ENCODE measurements around the gene ATP8B1. TPM values are rescaled to one million over a fixed set of nuclear protein-coding genes. Genes with fewer than 3 reads are reported as not detected.
A peak's percentile ranks its signal among the peaks of the same experiment; 100 is the strongest.

Gene ATP8B1
- total RNA-seq, 1 experiment from 2014 or later: 1.4 TPM

DNA sequence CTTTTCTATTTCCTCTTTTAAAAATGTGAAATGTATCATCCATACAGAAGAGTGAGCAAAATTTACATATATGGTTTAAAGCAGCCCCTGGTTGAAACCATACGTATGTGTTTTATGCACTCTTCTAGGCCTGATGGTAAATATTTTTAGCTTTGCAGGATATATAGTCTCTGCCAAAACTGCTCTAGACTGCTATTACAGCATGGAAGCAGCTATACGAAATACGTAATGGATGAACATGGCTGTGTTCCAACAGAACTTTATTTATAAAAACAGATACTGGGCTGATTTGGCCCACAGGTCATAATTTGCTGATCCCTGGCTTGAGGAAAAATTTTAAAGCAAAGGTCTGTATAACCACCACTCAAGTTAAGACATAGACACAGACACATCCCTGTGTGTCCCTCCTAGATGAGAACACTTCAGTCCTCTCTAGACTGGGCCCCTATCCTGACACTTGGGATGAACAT is 42.5 kb upstream of the ATP8B1 start:
- H3K36me3 Mint-ChIP-seq (ENCODE audit: insufficient read depth, unreplicated experiment): no peaks in the 10 kb centered on the region
- no peaks in the 10 kb centered on the region for H3K9me3 Mint-ChIP-seq (ENCODE audit: unreplicated experiment)
- intact Hi-C loops (cut with micrococcal nuclease): loop anchor here (10.0 kb wide), 1 partner anchor 131 kb away; no protein-coding TSS in a partner anchor
- BruUV-seq (replicated peaks): no TSS peak
- TF ChIP-seq, protein P1, sequence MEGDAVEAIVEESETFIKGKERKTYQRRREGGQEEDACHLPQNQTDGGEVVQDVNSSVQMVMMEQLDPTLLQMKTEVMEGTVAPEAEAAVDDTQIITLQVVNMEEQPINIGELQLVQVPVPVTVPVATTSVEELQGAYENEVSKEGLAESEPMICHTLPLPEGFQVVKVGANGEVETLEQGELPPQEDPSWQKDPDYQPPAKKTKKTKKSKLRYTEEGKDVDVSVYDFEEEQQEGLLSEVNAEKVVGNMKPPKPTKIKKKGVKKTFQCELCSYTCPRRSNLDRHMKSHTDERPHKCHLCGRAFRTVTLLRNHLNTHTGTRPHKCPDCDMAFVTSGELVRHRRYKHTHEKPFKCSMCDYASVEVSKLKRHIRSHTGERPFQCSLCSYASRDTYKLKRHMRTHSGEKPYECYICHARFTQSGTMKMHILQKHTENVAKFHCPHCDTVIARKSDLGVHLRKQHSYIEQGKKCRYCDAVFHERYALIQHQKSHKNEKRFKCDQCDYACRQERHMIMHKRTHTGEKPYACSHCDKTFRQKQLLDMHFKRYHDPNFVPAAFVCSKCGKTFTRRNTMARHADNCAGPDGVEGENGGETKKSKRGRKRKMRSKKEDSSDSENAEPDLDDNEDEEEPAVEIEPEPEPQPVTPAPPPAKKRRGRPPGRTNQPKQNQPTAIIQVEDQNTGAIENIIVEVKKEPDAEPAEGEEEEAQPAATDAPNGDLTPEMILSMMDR (IDR thresholded peaks at IDR 0.05; ENCODE audit: unreplicated experiment): no peak
- no peak overlapping the region for H3K27ac Mint-ChIP-seq (ENCODE audit: low read depth, unreplicated experiment)
- H3K27me3 Mint-ChIP-seq (ENCODE audit: insufficient read depth, unreplicated experiment): no peaks in the 10 kb centered on the region
- CTCF ChIA-PET: interaction anchor here (0.9 kb wide), 1 partner anchor 36 kb away, joined by 3 read pairs; no protein-coding TSS in a partner anchor
- POLR2A ChIA-PET: interaction anchor here (0.5 to 1.4 kb wide), 4 partner anchors 12 to 251 kb away, joined by 3 to 4 read pairs (median 4); partner anchors contain the start of gene NARS1
- DNase-seq (ENCODE audit: unreplicated experiment): no peak
- H3K4me3 Mint-ChIP-seq (ENCODE audit: unreplicated experiment): no peak overlapping the region
- peaks cover 8% of the 10 kb centered on the region for H3K4me1 Mint-ChIP-seq (ENCODE audit: insufficient read depth, unreplicated experiment)

DNA sequence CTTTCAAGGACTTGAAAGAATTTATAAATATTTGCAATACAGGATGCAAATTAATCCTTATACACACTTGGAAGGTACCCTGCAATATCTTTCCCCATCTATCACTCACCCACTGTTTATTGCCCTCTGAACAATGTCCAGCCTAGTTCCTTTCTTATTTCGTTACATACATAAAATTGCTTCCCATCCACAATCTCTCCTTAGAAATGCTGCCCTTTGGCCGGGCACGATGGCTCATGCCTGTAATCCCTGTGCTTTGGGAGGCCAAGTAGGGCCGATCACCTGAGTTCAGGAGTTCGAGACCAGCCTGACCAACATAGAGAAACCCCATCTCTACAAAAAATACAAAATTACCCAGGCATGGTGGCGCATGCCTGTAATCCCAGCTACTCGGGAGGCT is 41.2 kb upstream of the ATP8B1 start:
- TF ChIP-seq, protein P1 (IDR thresholded peaks at IDR 0.05; ENCODE audit: unreplicated experiment): no peak
- Mint-ChIP-seq H3K9me3 (ENCODE audit: unreplicated experiment) (no peaks in the 10 kb centered on the region), H3K4me1 (ENCODE audit: insufficient read depth, unreplicated experiment) (peaks cover 13% of the 10 kb centered on the region), H3K36me3 (ENCODE audit: insufficient read depth, unreplicated experiment) (no peaks in the 10 kb centered on the region), H3K27me3 (ENCODE audit: insufficient read depth, unreplicated experiment) (no peaks in the 10 kb centered on the region), H3K4me3 (ENCODE audit: unreplicated experiment) (no peak overlapping the region), H3K27ac (ENCODE audit: low read depth, unreplicated experiment) (peak overlapping the region; percentile 33)
- BruUV-seq (replicated peaks): no TSS peak
- no peak for DNase-seq (ENCODE audit: unreplicated experiment)
- ChIA-PET CTCF (interaction anchor here (0.6 to 0.9 kb wide), 3 partner anchors 14 to 151 kb away, joined by 3 to 4 read pairs (median 4); no protein-coding TSS in a partner anchor), POLR2A (no interaction called here)
- intact Hi-C loops (cut with micrococcal nuclease): loop anchor here (10.0 kb wide), 1 partner anchor 130 kb away; no protein-coding TSS in a partner anchor

DNA sequence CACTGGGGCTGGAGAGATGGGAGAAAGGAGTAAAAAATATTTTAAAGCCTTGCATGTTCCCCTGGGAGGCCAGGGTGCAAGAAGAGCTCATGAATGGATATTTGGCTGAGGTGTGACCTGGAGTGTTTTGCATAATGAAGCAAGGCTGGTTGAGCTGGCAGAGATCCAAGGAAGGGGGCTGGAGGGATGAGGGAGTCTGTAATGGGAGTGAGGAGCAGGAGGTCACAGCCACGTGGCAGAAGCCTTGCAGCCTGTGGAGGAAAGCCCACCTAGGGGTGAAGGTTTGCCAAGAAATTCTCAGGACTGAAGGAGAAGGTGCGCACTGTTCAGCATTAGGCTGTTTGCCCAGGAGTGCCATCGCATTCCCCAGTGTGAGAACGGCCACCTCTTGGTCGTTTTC is 40.3 kb upstream of the ATP8B1 start:
- Mint-ChIP-seq H3K27ac (ENCODE audit: low read depth, unreplicated experiment) (no peak overlapping the region), H3K27me3 (ENCODE audit: insufficient read depth, unreplicated experiment) (no peaks in the 10 kb centered on the region), H3K36me3 (ENCODE audit: insufficient read depth, unreplicated experiment) (peaks cover 5% of the 10 kb centered on the region), H3K4me1 (ENCODE audit: insufficient read depth, unreplicated experiment) (peaks cover 13% of the 10 kb centered on the region), H3K4me3 (ENCODE audit: unreplicated experiment) (no peak overlapping the region), H3K9me3 (ENCODE audit: unreplicated experiment) (no peaks in the 10 kb centered on the region)
- intact Hi-C loops (cut with micrococcal nuclease): loop anchor here (10.0 kb wide), 1 partner anchor 129 kb away; no protein-coding TSS in a partner anchor
- BruUV-seq (replicated peaks): no TSS peak
- CTCF ChIA-PET: interaction anchor here (0.7 kb wide), 1 partner anchor 150 kb away, joined by 3 read pairs; no protein-coding TSS in a partner anchor
- no peak for DNase-seq (ENCODE audit: unreplicated experiment)
- TF ChIP-seq, protein P1 (IDR thresholded peaks at IDR 0.05; ENCODE audit: unreplicated experiment): no peak
- POLR2A ChIA-PET: no interaction called here

DNA sequence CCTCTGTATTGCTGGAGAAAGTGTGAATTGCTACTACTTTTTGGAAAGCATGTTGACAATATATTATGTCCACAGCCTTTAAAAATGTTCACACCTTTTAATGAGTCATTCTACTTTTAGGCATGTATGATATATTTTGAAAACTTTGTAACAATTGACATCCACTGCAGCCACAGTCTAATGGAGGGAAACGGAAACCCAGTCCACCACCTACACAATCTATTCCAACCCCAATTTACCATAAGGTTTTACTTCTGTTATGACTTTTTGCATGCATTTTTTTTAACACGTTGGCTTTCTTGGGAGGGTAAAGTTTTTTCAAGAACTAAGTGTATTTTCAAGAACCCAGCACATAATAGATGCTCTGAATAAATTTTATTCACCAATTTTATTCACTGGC is 38.5 kb upstream of the ATP8B1 start:
- ChIA-PET POLR2A (no interaction called here), CTCF (no interaction called here)
- Mint-ChIP-seq H3K36me3 (ENCODE audit: insufficient read depth, unreplicated experiment) (peaks cover 13% of the 10 kb centered on the region), H3K27ac (ENCODE audit: low read depth, unreplicated experiment) (no peak overlapping the region), H3K4me1 (ENCODE audit: insufficient read depth, unreplicated experiment) (peaks cover 13% of the 10 kb centered on the region), H3K27me3 (ENCODE audit: insufficient read depth, unreplicated experiment) (no peaks in the 10 kb centered on the region), H3K9me3 (ENCODE audit: unreplicated experiment) (no peaks in the 10 kb centered on the region), H3K4me3 (ENCODE audit: unreplicated experiment) (no peak overlapping the region)
- TF ChIP-seq, protein P1 (IDR thresholded peaks at IDR 0.05; ENCODE audit: unreplicated experiment): no peak
- DNase-seq (ENCODE audit: unreplicated experiment): no peak
- BruUV-seq (replicated peaks): no TSS peak
- intact Hi-C loops (cut with micrococcal nuclease): loop anchor here (10.0 kb wide), 1 partner anchor 127 kb away; no protein-coding TSS in a partner anchor
